HG03196 (cell line): ENCODE data around the gene YIPF5.

Source experiments
- ATAC-seq: cut with Tn5 transposase; IDR thresholded peaks from one replicate; pipeline ENCODE4 v1.9.1; 2021; ENCODE audit not compliant: unreplicated experiment

The YIPF5 gene

DNA sequence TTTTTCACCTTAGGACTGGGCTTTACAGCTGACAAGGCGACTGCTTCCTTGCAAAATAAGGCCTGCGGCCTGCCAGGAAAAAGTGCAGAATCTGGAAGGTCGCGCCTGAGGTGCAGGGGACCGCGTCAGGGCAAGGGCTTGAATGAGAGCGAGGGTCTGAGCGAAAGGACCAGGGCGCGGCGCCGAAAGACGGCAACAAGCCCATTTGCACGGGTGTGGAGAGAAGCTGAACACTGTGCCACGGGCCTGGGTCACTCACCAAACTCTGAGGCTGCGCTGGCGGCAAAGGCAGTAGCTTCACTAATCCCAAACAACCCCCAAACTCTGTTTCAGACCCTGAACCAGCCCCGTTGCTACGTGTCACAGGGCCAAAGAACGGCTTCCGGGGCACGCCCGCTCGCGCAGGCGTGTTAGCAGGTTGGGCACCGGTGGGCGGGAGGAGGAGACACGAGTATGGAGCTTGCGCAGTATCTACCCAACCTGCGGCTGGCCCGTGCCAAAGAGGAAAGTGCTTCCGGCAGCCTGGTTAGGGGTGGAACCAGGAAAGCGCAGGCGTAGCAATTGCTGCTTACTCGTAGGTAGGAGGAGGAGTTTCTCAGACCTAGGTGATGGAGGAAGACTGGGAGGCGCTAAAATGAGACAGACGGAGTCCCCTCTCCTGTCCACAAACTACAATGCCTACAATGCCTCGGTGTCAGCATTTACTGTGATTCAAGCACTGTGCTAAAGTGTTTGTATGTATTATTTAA, at the start of gene YIPF5, which contains the start of gene KCTD16:
Gene YIPF5 (minus strand): TSS at position 384 of the 749 bp plus-strand sequence. CDS start 704 bp downstream, outside the sequence.
Gene KCTD16 (plus strand): TSS at position 598 of the 749 bp plus-strand sequence.
- peak; percentile 100 for ATAC-seq

DNA sequence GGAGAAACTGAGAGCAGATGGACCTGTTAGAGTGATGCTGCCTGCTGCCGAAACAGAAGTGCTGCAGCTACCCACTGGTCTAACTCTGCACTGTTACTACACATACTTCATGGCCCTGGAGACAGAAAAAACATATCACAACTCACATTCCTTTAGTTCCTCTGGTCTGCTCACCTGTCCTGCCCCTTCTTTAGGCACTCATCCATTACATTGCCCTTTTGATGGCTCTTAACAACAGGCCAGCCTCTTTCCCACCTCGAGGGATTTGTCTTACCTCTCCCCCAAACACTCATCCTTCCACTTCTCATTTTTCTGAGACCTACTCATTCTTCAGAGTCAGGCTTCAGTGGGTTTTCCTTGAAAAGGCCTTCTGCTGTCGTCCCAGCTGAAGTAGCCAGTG, 49.4 kb upstream of the YIPF5 start:
- ATAC-seq: no peak

DNA sequence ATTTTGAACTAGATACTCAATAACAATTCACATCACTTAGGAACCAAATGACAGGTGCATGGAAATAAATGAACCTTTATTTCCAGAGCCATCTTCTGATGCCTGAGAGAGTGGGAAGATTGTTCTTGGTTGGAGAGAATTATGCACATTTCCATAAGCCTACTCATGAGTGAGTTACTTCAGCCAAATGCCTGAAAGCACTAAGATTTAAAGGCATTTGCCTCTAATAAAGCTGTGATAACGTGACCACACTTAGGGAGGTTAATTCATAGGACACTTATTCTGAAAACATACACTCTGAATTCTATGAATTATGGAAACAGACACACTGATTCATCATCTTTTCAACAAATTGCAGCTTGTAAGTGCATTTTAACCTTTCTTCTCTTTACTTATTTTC, 40.2 kb upstream of the YIPF5 start:
- no peak for ATAC-seq

DNA sequence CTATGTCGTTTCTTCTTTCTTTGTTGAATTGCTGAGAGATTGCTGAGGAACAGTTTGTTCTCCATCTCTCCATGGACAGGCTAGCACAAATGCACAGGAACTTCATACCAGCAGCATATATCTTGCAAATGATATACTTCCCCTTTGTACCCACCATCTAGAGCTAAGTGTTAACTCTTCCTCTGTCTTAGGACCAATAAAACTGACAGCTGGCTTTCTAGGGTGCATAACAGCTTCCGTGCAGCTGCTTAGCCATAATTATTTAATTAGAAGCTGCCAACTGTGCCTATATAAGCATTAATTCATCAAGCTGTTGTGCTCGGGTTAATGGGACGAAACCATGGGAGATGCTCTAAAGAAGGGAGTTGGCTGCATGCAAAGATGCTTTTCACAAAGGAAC, 38.9 kb upstream of the YIPF5 start:
- ATAC-seq: no peak

DNA sequence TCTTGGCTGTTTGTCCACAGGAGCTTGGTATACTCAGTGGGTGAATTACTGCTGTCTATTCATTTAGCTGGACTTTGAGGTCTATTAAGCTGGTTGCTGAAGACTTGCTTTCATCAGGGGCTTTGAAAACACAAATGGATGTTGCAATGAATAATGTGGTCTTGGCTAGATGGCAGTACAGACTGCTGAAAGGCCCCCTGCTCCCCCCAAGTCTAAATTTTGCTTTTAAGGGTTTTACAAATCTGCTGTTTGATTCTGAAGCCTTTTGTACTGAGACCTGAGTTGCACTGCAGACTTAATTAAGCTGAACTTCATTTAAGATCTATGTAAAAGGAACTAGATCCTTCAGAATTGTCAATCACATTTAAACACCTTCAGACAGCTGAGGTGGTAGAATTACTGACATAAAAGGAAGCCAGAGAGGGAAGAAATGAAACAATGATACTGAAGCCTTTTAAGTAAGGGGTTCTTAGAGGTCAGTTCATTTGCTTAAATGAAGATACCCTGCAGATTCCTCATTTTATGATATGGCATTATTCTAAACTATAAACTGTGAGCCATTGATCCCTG, 37.5 kb upstream of the YIPF5 start:
- no peak for ATAC-seq

DNA sequence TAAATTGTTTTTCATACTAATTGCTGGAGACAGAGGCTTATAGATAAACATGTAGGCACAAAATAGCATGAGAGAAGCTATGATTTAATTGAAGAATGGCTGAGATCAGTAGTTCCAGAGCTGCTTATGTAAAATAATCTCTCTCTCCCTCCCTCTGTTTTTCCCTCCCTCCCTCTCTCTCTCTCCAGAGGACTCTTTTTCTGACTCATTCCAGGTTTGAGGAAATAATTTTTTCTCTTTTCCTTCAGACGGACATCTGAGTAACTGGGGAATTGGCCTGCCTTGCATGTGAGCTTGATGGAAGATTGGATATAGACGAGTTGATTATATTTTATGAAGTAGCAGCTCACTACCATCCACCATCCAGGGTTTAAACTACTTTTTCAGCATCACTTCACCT, 35.7 kb upstream of the YIPF5 start:
- ATAC-seq: no peak

DNA sequence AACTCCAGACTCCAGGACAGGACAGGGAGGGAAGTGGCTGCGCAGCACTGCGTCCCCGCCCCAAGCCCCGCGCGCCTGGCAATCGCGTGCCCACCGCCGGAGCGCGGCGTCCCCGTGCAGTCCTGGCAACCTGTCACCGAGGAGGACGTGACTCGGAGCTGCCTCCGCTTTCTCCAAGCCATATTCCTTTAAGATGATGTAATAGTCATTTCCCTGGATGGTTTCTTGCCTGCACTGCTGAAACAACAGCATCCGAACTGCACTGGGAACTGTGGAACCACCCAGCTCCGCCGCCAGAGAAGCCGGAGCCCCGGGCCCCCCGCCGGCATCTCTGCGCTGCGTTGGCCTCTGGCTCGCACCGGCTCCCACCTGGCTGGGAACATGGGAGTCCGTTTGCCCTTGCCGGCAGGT, 34.7 kb upstream of the YIPF5 start:
- no peak for ATAC-seq

DNA sequence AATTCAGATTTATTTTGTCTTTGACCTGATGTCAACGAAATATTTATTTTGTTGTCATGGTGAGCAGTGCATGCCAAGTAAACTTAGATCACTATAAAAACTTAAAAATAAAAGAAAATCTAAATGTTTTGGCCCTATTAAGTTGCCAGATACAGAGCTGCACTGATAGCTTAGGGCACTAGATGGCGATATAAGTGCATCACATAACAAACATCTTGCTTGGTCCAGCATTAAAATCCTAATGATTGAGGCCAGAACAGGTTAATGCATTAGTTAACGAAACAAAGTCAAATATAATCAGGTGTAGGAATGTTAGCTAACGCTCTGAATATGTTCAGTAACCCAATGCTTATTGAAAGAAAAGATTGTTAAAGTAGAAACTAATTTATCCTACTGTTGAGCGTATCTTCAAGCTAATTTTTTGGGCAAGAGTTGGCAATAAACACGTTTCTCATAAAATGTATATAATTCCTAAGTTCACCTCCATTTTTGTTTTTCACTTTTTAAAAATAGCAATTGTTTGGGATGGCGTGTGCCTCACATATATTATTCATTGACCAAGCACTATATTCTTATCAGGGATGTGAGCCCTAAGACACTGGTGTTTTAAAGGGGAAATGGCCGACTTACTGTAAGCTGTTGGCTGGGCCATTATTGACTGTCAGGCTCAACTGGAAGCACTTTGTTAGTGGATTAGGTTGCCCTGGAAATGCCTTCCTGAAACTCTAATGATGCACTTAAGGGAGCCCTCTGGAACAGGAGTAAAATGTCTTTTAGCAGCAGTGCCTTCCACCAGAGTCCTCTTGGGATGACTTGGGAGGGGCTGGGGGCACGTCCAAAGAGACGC, 33.5 kb upstream of the YIPF5 start:
- ATAC-seq: no peak

DNA sequence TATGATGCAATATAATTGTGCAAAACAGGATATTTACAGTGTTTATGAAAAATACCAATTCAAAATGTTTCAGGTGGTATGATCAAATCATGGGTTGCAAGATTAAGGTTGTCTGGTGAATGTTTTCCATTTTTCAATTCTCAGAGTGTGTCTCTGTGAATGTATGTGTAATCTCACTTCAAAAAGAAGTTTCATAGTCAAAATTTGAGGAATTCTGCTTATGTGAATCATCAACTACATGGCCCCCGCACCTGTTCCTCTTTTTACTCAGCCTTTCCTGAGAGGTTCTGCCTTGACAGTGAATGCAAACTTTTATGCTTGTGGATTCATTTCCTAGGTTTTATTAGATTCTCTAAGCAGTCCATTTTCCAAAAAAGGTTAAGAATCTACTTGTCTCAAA, 32.3 kb upstream of the YIPF5 start:
- no peak for ATAC-seq

DNA sequence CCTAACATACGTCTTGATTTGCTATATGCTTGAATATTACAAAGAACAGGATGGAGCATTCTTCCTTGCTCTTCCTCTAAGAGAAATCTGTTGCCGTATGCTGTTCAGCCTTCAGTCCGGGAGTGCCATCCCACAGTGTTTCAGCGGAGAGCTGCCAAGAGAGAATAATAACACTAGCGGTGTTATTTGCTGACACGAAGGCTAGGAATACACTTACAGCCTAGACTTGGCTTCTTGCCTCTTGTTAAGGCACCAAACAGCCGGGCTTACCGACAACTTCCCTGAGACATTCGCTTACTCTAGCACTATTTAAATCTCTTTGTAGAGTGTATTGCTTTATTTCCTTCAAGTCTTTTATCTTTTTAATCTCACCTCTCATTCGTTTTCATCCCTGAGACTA, 31.6 kb upstream of the YIPF5 start:
- ATAC-seq: no peak

DNA sequence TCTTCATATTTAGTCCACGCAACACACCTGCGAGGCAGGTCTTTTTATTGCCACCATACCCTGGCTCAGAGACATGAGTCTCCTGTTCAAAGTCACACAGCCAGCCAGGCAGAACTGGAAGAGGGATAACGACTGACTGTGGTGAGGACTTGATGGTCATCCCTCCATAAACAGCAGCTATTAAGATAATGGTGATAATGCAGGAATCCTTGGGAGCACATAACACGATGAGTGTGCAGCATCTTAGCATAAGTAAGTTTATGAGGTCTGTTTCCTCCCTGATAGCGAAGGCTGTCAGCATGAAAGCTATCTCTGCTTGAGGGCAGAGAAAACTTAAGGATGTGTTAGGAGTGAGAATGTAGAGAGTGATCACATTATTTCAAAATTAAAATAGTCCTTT, 31.1 kb upstream of the YIPF5 start:
- no peak for ATAC-seq

DNA sequence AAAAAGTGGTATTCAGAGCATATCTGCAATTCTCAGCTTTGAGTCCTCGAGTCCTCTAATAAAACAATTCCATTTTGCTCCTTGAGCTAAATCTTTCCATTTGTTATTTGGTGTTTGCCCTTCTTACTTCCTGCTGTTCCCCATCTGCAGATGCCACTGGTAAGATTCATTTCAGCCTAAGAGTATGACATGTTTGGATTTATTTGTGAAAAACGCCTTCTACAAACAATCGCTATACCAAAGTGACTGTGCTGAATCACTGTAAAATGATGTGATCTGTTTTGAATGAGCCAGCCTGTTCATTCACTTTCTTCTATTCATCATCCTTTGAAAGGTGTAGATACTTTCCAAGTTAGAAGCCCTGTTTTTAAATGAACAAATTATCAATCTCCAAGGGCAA, 27.9 kb upstream of the YIPF5 start:
- ATAC-seq: no peak

DNA sequence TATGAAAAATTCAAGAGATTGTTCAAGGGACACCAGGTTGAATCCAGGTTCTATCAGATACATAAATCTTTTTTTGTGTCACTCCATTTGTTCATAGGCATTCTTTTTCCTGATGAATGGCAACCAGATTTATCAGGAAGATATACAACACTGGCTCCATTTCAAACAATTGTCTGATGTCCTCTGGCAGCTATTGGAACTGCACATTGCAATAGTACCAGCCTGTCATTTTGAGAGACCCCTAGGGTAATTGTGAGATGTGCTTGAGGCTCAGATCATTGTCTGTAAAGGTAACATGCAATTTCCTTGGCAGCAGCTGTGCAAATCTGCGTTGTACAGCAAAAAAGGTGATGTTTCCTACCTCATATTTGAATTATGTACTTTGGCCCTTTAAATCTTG, 26.2 kb upstream of the YIPF5 start:
- no peak for ATAC-seq

DNA sequence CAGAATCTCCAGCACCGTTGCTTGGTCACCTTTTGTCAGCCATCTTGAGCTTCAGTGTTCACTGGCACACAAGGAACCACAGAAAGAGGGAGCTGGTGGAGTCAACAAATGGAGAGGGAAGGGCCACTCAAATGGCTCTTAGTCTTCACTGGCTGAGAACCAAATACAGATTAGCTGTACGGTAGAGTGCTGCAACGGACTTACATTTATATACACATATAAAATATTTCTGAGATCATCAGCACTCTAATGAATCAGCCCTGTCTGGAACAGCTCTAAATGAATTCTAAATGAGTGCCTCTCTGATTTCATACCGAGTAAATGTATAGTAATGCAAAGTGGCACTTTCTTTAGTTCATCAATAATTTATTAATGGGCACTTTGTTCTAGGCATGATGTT, 25.0 kb upstream of the YIPF5 start:
- ATAC-seq: no peak

DNA sequence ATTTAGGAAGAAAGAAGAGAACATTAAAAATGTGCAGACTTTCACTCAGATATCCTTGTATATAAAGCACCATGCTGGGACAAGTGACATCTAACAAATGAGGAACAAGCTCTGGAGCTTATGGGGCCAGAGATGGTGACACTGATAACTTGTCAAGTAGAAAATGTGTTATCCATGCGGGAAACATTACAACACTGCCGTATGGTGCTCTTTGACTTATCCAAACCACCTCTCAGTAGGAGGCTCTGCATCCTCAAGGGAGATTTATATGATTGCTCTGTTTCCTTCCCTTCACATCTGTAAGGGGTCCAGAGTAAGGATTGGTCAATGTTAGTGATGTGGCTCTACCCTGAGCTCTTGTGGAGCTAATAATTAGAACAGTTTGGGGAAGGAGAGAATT, 23.7 kb upstream of the YIPF5 start:
- no peak for ATAC-seq

DNA sequence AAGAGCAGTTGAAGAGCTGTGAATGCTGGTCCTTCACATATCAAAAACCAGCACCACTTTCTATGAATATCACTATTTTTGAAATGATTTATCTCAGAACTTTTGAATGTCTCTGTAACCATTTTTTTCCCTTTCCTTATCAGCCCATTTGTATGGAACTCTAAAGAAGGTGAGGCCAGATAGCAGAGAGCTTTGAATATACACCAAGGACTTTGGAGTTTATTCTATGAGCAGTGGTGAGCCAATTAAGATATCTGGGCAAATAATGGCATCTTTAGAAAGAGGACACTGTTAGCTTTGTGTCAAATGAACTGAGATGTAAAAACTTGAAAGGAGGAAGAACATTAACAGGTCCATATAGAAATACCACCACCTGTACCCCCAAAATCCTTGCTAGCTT, 22.2 kb upstream of the YIPF5 start:
- no peak for ATAC-seq

DNA sequence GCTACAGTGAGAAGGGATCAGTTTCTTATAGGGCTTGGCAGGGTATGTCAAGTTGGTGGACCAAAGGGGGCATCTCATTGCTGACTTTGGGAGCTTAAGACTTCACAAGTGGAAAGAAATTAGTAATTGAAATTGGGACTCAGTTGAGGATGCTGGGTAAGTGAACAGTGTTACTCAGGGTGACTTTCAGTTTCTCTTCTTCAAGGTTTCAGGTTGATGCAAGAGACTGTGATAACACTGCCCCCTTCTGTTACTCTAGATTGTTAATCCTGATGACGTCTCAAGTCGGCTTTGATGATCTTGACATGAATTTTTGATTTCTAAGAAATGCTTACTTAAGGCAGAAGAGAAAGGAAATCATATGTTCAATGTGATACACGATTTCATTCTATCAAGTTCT, 21.5 kb upstream of the YIPF5 start:
- peak; percentile 92 for ATAC-seq

DNA sequence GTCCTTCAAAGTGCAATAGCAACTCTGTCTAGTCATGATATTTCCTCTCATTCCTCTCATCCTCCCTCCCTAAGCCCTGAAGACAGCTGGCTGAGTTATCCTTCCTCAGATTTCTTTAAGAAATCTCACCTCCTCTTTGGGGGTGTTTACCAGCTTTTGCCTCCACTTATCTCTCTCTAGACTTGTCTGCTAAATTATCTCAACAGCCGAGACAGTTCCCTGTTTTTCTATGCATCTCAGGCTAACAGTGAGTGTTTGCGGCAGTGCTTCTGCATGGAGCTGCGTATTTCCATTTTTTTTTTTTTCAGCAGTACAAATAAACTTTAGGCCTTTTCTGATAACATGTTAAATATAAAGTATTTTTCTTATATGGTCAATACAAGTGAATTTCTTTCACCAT, 21.1 kb upstream of the YIPF5 start:
- ATAC-seq: no peak

DNA sequence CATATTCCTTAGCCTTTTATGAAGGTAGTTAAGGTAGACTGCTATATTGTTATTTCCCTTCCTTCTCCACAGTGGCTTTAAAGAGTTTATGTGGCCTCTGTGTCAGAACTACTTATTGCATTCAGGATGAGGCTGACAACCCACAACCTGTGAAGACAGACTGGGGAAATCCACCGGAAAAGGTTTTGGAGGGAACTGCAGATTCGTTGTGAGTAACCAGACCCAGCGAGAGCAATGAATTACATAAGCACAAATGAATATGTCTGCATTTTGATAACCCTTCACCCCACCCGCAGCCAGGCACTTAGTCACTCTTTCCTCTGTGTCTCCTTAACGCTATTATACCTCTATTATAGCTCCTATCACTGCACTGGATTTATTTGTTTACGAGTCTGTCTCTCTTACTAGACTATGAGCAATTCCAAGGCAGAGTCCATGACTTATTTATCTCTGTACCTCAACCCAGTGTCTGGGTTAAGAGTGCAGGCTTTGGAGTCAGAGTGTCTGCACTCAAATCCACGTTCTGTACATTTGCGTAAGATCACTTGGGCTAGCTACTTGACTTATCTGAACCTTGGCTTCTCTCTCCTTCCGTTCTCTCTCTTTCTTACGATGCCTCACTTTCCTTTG, 19.5 kb upstream of the YIPF5 start:
- ATAC-seq: peak; percentile 31

DNA sequence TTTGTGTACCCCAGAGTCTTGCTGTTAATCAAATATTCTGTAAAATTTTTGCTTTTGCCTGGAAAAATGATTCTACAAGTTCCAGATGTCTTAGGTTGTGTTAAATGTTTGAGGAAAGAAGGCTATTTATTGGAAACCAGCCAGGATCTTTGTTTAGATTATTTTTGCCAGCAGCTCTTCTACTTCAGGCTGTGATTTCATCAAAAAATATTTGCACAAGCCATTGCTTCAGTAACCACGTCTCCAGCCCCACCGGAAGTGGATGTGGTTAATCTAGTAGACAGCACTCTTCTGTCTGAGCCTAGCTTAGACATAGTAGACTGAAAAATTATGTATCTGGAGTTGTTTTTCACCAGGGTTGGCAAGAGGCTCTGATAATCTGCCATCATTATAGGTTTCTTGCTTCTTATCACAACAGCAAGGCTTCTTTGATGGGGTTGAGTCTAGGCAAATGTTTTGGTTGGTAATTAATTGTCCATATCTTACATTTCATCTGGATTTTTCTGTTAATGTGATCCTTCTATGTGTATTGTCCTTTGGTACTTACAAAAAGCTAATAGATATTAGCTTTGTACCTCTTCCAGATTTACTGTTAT, 17.3 kb upstream of the YIPF5 start:
- ATAC-seq: peak; percentile 80

DNA sequence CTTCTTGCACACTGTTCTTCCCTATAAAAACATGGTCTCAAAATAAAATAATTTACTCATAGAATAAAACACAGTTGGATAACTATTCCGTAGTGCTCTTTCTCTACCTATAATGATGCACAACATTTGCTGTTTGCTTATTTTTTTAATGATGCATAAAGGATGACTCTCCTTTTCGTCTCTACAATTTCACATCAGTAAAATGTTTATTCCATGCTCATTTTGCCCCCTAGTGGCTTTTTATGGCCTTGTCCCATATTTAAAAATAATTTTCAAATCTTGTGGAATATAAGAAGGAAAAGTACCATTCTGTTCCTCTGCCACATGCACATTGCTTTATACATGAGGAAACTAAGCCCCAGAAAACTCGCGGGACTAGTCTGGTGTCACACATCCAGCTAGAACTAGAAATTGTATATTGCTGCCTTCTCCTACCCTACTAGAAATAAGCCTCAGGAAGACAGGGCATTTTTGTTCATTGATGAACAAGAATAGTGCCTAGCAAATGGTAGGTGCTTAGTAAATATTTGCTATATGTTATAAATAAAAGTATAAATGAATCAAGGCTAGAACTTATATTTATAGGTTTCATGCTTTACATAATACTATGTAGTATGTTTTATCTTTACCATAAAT, 12.9 kb upstream of the YIPF5 start:
- no peak for ATAC-seq
